ENCODE data around the gene EFCAB12. TPM values are rescaled to one million over a fixed set of nuclear protein-coding genes. Genes with fewer than 3 reads are reported as not detected.

EFCAB12 gene
- total RNA-seq, 2 donors from 2014 or later, result 0.56 to 0.58 TPM

- DNase-seq (no peak), ATAC-seq (no peak)
- intact Hi-C loops (cut with DNase I, micrococcal nuclease), result no loop called here
These were observed 19.9 kb upstream of the EFCAB12 start for GRCh38 chr3:129448186-129448895.

GRCh38 chr3:129446926-129447325 is 18.5 kb upstream of the EFCAB12 start:
- no peak for ATAC-seq
- intact Hi-C loops (cut with DNase I, micrococcal nuclease), result no loop called here

GRCh38 chr3:129445471-129445870 is 17.0 kb upstream of the EFCAB12 start:
- no peak for DNase-seq
- intact Hi-C loops (cut with DNase I, micrococcal nuclease), result no loop called here
- ATAC-seq, result no peak

More at GRCh38 chr3:129446926-129447325, 18.5 kb upstream of the EFCAB12 start:
- no peak for DNase-seq

GRCh38 chr3:129442947-129443346 is 14.5 kb upstream of the EFCAB12 start:
- no peak for DNase-seq
- ATAC-seq, result no peak
- intact Hi-C loops (cut with DNase I, micrococcal nuclease), result no loop called here

GRCh38 chr3:129442486-129442885 is 14.1 kb upstream of the EFCAB12 start:
- DNase-seq (no peak), ATAC-seq (no peak)
- intact Hi-C loops (cut with DNase I, micrococcal nuclease), result no loop called here

- DNase-seq (no peak), ATAC-seq (no peak)
- intact Hi-C loops (cut with DNase I, micrococcal nuclease), result no loop called here
These were observed 13.3 kb upstream of the EFCAB12 start for GRCh38 chr3:129441782-129442181.

- ATAC-seq, result no peak
- intact Hi-C loops (cut with DNase I, micrococcal nuclease), result no loop called here
- no peak for DNase-seq
These were observed 12.8 kb upstream of the EFCAB12 start for GRCh38 chr3:129441215-129441614.

- DNase-seq, result no peak
- ATAC-seq, result no peak
- intact Hi-C loops (cut with DNase I, micrococcal nuclease), result no loop called here
These were observed 12.3 kb upstream of the EFCAB12 start for GRCh38 chr3:129440618-129441190.

- DNase-seq (peak; percentile 97 to 99), ATAC-seq (peak; percentile 88)
- intact Hi-C loops (cut with DNase I, micrococcal nuclease), result no loop called here
These were observed 11.6 kb upstream of the EFCAB12 start, which contains the start of the genes IFT122 and MBD4 for GRCh38 chr3:129439817-129440617. Gene IFT122, plus strand, starts transcription at chr3:129440224. Its CDS starts 107 bp downstream, at chr3:129440331. Gene MBD4, minus strand, starts transcription at chr3:129439948. Its CDS starts 115 bp downstream, at chr3:129439833.

- DNase-seq (peak; percentile 61 to 72), ATAC-seq (peak; percentile 13)
- intact Hi-C loops (cut with DNase I, micrococcal nuclease), result no loop called here
These were observed 10.9 kb upstream of the EFCAB12 start for GRCh38 chr3:129439226-129439816.

GRCh38 chr3:129435367-129435766 is 6.9 kb upstream of the EFCAB12 start:
- no peak for DNase-seq
- intact Hi-C loops (cut with DNase I, micrococcal nuclease), result no loop called here
- ATAC-seq, result no peak

GRCh38 chr3:129434140-129434539 is 5.7 kb upstream of the EFCAB12 start:
- DNase-seq, result no peak
- intact Hi-C loops (cut with DNase I, micrococcal nuclease), result no loop called here
- no peak for ATAC-seq

GRCh38 chr3:129433565-129433964 is 5.1 kb upstream of the EFCAB12 start:
- peak; percentile 57 for ATAC-seq
- DNase-seq, result no peak
- intact Hi-C loops (cut with DNase I, micrococcal nuclease), result no loop called here

- no peak for ATAC-seq
- intact Hi-C loops (cut with DNase I, micrococcal nuclease), result no loop called here
These were observed 4.2 kb upstream of the EFCAB12 start for GRCh38 chr3:129432671-129433070.

GRCh38 chr3:129432036-129432435 is 3.6 kb upstream of the EFCAB12 start:
- DNase-seq (no peak), ATAC-seq (no peak)
- intact Hi-C loops (cut with DNase I, micrococcal nuclease), result no loop called here

More at GRCh38 chr3:129432671-129433070, 4.2 kb upstream of the EFCAB12 start:
- no peak for DNase-seq

- DNase-seq (no peak), ATAC-seq (no peak)
- intact Hi-C loops (cut with DNase I, micrococcal nuclease), result no loop called here
These were observed 1.2 kb upstream of the EFCAB12 start for GRCh38 chr3:129429602-129430001.

- ATAC-seq, result no peak
- DNase-seq, result no peak
- intact Hi-C loops (cut with DNase I, micrococcal nuclease), result no loop called here
These were observed 630 bp upstream of the EFCAB12 start for GRCh38 chr3:129429080-129429451.

- DNase-seq (no peak), ATAC-seq (peak; percentile 5)
- intact Hi-C loops (cut with DNase I, micrococcal nuclease), result no loop called here
These were observed 445 bp downstream of the EFCAB12 start for GRCh38 chr3:129428007-129428375.

GRCh38 chr3:129425619-129426018 is 2.8 kb downstream of the EFCAB12 start:
- intact Hi-C loops (cut with DNase I, micrococcal nuclease), result no loop called here
- DNase-seq (no peak), ATAC-seq (no peak)
